Activated naive CD4-positive, alpha-beta T cell treated with anti-CD3 and anti-CD28 coated beads, Interleukin-2, amount 10 ng/mL, durations not matched to agents 7 days and 5 days (primary cell): ENCODE data around the gene CMYA5.
A peak's percentile ranks its signal among the peaks of the same experiment; 100 is the strongest.
"Not testable (repeated sequence)": the region's sequence is repeated elsewhere in the genome, so short reads cannot be mapped to it uniquely, and the experiment has no call there.

ENCODE experiments used
- CTCF ChIA-PET: fragments of 350-600 bp; sonication (Branson Sonifier 250); formaldehyde crosslinking; loops from one replicate; lab custom pipeline; 2021; ENCODE audit warnings: antibody characterized with exemption; lab: Charles Lee
- DNase-seq: peaks from one replicate; pipeline ENCODE4 v3.0.0-alpha.2; 2020
- H3K27ac Mint-ChIP-seq: one replicate; pipeline ENCODE4 v1.8.0; 2021; ENCODE audit warnings: mild to moderate bottlenecking, moderate library complexity, mixed read lengths
- H3K27me3 Mint-ChIP-seq: one replicate; pipeline ENCODE4 v1.8.0; 2021; ENCODE audit warnings: mild to moderate bottlenecking, mixed read lengths
- H3K36me3 Mint-ChIP-seq: one replicate; pipeline ENCODE4 v1.8.0; 2021; ENCODE audit warnings: mixed read lengths
- H3K4me1 Mint-ChIP-seq: one replicate; pipeline ENCODE4 v1.8.0; 2021; ENCODE audit warnings: mixed read lengths
- H3K4me3 Mint-ChIP-seq: one replicate; pipeline ENCODE4 v1.8.0; 2021; ENCODE audit warnings: mild to moderate bottlenecking, moderate library complexity, mixed read lengths
- H3K9me3 Mint-ChIP-seq: one replicate; pipeline ENCODE4 v1.8.0; 2021; ENCODE audit warnings: mixed read lengths

Gene CMYA5

DNA sequence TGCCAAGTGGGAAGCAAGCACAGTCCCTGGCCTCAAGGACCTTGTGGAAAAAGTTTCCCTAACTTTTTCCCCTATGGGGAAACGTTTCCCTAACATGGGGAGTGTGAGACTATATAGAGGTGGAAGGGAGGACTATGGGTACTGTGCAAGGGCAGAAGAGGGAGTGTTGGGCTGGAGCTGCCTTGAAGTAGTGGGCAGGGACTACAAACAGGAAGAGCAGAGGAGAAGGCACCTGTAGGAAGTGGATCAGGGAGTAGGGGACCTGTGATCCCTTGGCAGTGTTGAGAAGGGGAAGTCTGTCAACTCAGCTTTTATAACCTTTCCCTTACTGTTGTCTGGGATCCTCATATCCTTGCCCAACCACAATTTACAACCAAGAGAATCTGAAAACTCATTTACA is 1.4 kb downstream of the CMYA5 start:
- Mint-ChIP-seq H3K36me3 (peaks cover 28% of the 10 kb centered on the region), H3K4me3 (no peak overlapping the region), H3K9me3 (no peaks in the 10 kb centered on the region), H3K27ac (no peak overlapping the region), H3K4me1 (peaks cover 5% of the 10 kb centered on the region), H3K27me3 (no peaks in the 10 kb centered on the region)
- no peak for DNase-seq
- CTCF ChIA-PET = no interaction called here

DNA sequence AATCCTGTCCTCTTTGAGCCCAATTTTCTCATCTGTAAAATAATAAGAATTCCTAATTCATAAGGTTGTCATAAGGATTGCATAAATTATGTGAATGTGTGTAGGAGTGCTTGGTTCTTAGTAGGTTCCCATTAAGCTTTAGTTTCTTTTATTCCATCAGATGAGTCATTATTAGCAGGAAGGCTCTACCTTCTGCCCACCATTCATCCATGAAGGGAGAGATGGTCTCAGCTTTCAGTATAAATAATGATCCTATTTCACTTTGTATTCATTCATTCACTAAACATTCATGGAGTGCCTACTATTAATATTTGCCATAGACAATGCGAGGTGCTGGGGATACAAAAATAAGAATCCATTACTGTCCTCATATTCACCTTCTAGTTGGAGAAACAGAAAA is 3.0 kb downstream of the CMYA5 start:
- DNase-seq = no peak
- CTCF ChIA-PET = interaction anchor here (0.9 kb wide), 1 partner anchor 10 kb away, joined by 4 read pairs; no protein-coding TSS in a partner anchor
- H3K27ac Mint-ChIP-seq = no peak overlapping the region
- no peak overlapping the region for H3K4me3 Mint-ChIP-seq
- H3K9me3 Mint-ChIP-seq = no peaks in the 10 kb centered on the region
- no peaks in the 10 kb centered on the region for H3K4me1 Mint-ChIP-seq
- no peaks in the 10 kb centered on the region for H3K27me3 Mint-ChIP-seq
- H3K36me3 Mint-ChIP-seq = peaks cover 16% of the 10 kb centered on the region

GRCh38 chr5:79694183-79694582 is 4.5 kb downstream of the CMYA5 start:
- H3K4me3 Mint-ChIP-seq = no peak overlapping the region
- H3K36me3 Mint-ChIP-seq = peaks cover 6% of the 10 kb centered on the region
- H3K9me3 Mint-ChIP-seq = no peaks in the 10 kb centered on the region
- H3K27ac Mint-ChIP-seq = no peak overlapping the region
- no peak for DNase-seq
- no peaks in the 10 kb centered on the region for H3K27me3 Mint-ChIP-seq
- peaks cover 1% of the 10 kb centered on the region for H3K4me1 Mint-ChIP-seq
- CTCF ChIA-PET = interaction anchor here (1.0 kb wide), 1 partner anchor 9 kb away, joined by 3 read pairs; no protein-coding TSS in a partner anchor

- CTCF ChIA-PET = interaction anchor here (1.0 kb wide), 1 partner anchor 8 kb away, joined by 3 read pairs; no protein-coding TSS in a partner anchor
- Mint-ChIP-seq H3K36me3 (peaks cover 5% of the 10 kb centered on the region), H3K4me1 (peaks cover 6% of the 10 kb centered on the region), H3K4me3 (no peak overlapping the region), H3K27ac (no peak overlapping the region), H3K27me3 (no peaks in the 10 kb centered on the region), H3K9me3 (no peaks in the 10 kb centered on the region)
- no peak for DNase-seq
Measured at GRCh38 chr5:79694652-79695051, 5.0 kb downstream of the CMYA5 start.

DNA sequence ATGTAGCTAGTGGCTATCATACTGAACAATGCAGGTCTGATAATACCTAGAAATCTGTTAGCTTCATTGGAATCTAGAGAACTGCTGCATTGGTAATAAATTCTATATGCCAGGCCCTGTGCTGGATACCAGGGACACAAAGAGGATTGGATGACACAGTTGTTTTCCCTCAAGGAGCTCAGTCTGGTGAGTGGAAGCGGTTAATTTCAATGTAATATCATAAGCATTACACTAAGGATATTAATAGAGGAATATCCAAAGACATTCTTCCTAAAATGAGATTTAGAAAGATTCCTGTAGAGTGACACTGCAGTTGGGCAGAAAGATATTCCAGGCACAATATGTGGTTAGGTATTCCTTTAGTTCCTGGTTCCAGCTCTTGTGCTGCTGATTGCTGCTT is 5.9 kb downstream of the CMYA5 start:
- Mint-ChIP-seq H3K27ac (no peak overlapping the region), H3K36me3 (no peaks in the 10 kb centered on the region), H3K27me3 (no peaks in the 10 kb centered on the region), H3K4me1 (peaks cover 9% of the 10 kb centered on the region), H3K4me3 (no peak overlapping the region), H3K9me3 (no peaks in the 10 kb centered on the region)
- no peak for DNase-seq
- CTCF ChIA-PET = no interaction called here

DNA sequence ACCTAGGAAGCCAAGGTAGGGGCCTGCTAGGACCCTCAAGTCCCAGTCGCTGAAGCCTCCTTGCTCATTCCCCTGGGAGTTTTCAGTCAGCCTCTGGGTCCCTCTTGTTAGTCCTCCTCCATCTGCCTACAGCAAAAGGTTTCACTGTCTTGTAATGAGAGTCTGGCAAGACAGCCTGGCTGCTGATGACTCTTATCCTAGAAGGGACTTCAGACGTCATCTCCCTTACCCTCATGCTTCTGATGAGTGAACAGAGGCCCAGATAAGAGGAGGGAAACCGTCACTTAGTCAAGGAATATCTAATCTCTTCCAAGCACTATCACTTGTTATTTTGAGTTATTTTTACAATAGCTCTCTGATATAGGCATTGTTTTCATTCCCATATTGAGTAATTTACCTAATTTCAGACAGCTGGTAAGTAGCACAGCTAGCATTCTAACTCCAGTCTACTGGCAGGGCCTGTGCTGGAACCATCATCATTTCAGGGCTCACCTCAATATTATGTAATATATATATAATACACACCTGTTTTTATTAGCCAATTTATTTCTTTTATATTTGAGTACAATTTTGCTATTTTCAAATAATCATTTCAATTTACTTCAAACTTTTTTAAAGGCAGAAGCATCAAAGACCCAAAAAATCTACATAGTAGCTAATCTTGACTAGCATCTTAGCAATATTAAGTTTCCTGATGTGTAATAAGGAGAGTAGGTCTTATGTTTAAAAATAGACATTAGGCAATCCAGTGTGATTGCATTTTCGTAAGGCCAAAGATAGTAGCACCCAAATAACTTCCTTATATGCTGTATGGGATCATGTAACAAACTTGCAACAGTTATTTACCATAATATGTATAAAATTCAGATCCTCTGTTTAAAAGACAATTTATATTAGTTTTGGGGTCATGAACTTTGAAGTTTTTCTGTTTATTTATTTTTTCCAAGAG is 7.9 kb downstream of the CMYA5 start:
- CTCF ChIA-PET = interaction anchor here (1.4 kb wide), 1 partner anchor 43 kb away, joined by 3 read pairs; no protein-coding TSS in a partner anchor
- Mint-ChIP-seq H3K4me3 (no peak overlapping the region), H3K9me3 (no peaks in the 10 kb centered on the region), H3K27ac (no peak overlapping the region), H3K27me3 (no peaks in the 10 kb centered on the region), H3K36me3 (no peaks in the 10 kb centered on the region), H3K4me1 (peaks cover 9% of the 10 kb centered on the region)
- DNase-seq = no peak

DNA sequence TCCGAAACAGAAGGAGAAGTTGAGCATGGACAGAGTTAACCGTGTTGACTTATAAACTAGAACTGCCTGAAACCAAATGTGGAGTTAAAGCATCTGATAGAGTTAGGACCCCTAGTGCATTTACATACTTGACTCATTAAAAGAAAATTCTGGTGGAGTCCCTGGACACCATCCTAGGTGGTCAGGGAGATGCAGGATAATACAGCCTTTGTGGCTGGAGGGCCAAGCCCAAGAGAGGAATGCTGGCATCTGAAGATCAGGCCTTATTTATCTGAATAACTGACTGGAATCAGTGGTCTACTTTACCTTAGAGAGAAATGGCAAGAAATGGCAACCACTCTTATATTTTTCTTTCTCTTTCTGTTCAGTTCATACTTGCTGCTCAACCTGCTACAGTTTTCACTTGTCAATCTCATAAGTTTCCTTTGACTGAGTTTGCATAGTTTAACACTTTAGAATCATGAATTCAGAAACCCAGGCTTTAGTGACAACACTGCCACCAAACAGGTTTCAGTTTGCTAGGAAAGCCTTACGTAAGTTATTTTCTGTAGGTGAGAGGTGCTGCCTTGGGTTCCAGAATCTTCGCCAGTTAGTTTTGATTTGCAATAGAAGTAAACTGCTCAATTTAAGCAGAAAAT is 10.2 kb downstream of the CMYA5 start:
- no peaks in the 10 kb centered on the region for H3K9me3 Mint-ChIP-seq
- peaks cover 4% of the 10 kb centered on the region for H3K27me3 Mint-ChIP-seq
- CTCF ChIA-PET = interaction anchor here (1.2 kb wide), 1 partner anchor 75 kb away, joined by 3 read pairs; no protein-coding TSS in a partner anchor
- H3K4me3 Mint-ChIP-seq = no peak overlapping the region
- H3K4me1 Mint-ChIP-seq = peaks cover 13% of the 10 kb centered on the region
- DNase-seq = no peak
- no peaks in the 10 kb centered on the region for H3K36me3 Mint-ChIP-seq
- H3K27ac Mint-ChIP-seq = no peak overlapping the region

GRCh38 chr5:79702606-79703380 is 13.2 kb downstream of the CMYA5 start:
- no peak overlapping the region for H3K27ac Mint-ChIP-seq
- peaks cover 13% of the 10 kb centered on the region for H3K4me1 Mint-ChIP-seq
- H3K9me3 Mint-ChIP-seq = no peaks in the 10 kb centered on the region
- peaks cover 8% of the 10 kb centered on the region for H3K27me3 Mint-ChIP-seq
- H3K4me3 Mint-ChIP-seq = no peak overlapping the region
- H3K36me3 Mint-ChIP-seq = no peaks in the 10 kb centered on the region
- CTCF ChIA-PET = interaction anchor here (0.5 to 3.8 kb wide), 21 partner anchors 8 to 717 kb away, joined by 3 to 19 read pairs (median 4); no protein-coding TSS in a partner anchor
- DNase-seq = peak; percentile 66

GRCh38 chr5:79703381-79703645 is 13.7 kb downstream of the CMYA5 start:
- no peaks in the 10 kb centered on the region for H3K36me3 Mint-ChIP-seq
- H3K27me3 Mint-ChIP-seq = peaks cover 8% of the 10 kb centered on the region
- CTCF ChIA-PET = interaction anchor here (1.0 to 3.8 kb wide), 11 partner anchors 11 to 375 kb away, joined by 3 to 19 read pairs (median 4); no protein-coding TSS in a partner anchor
- DNase-seq = no peak
- no peaks in the 10 kb centered on the region for H3K9me3 Mint-ChIP-seq
- H3K4me1 Mint-ChIP-seq = peaks cover 13% of the 10 kb centered on the region
- no peak overlapping the region for H3K27ac Mint-ChIP-seq
- H3K4me3 Mint-ChIP-seq = no peak overlapping the region

GRCh38 chr5:79704553-79704952 is 14.9 kb downstream of the CMYA5 start:
- Mint-ChIP-seq H3K4me3 (no peak overlapping the region), H3K27ac (no peak overlapping the region), H3K9me3 (no peaks in the 10 kb centered on the region), H3K36me3 (no peaks in the 10 kb centered on the region), H3K4me1 (peaks cover 8% of the 10 kb centered on the region), H3K27me3 (peaks cover 8% of the 10 kb centered on the region)
- no peak for DNase-seq
- CTCF ChIA-PET = interaction anchor here (1.1 to 3.8 kb wide), 3 partner anchors 124 to 374 kb away, joined by 3 to 19 read pairs (median 3); no protein-coding TSS in a partner anchor

GRCh38 chr5:79705632-79706031 is 16.0 kb downstream of the CMYA5 start:
- DNase-seq = no peak
- Mint-ChIP-seq H3K36me3 (no peaks in the 10 kb centered on the region), H3K4me1 (peaks cover 4% of the 10 kb centered on the region), H3K9me3 (no peaks in the 10 kb centered on the region), H3K27ac (no peak overlapping the region), H3K4me3 (no peak overlapping the region), H3K27me3 (peaks cover 8% of the 10 kb centered on the region)
- CTCF ChIA-PET = interaction anchor here (0.9 kb wide), 1 partner anchor 173 kb away, joined by 3 read pairs; no protein-coding TSS in a partner anchor

- H3K36me3 Mint-ChIP-seq, H3K4me3 Mint-ChIP-seq, H3K27ac Mint-ChIP-seq, DNase-seq, H3K27me3 Mint-ChIP-seq, H3K4me1 Mint-ChIP-seq, CTCF ChIA-PET, H3K9me3 Mint-ChIP-seq: not testable (repeated sequence)
Measured at GRCh38 chr5:79706317-79706716, 16.7 kb downstream of the CMYA5 start.

GRCh38 chr5:79707535-79707934 is 17.9 kb downstream of the CMYA5 start:
- Mint-ChIP-seq H3K4me3 (no peak overlapping the region), H3K4me1 (peaks cover 4% of the 10 kb centered on the region), H3K27ac (no peak overlapping the region), H3K36me3 (no peaks in the 10 kb centered on the region), H3K9me3 (no peaks in the 10 kb centered on the region), H3K27me3 (peaks cover 8% of the 10 kb centered on the region)
- CTCF ChIA-PET = no interaction called here
- no peak for DNase-seq

DNA sequence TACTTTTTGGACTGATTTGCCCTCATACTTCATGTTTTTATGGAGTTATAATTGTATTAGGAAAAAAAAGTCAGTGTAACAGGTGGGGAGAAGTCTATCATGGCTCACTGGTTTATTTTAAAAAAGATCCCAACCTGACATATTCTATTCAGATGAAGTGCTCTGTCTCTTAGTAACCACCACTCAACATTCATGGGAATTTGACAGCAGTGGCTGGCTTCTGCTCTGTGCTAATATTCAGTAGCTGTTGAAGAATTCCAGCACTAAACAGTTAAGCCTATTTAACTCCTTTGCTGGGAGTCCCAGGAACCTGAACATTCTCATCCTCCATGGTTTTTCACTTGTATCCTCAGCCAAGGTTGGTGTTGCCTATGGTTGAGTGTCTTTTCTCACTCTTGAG is 23.1 kb downstream of the CMYA5 start:
- CTCF ChIA-PET = interaction anchor here (1.1 kb wide), 1 partner anchor 145 kb away, joined by 3 read pairs; no protein-coding TSS in a partner anchor
- no peak overlapping the region for H3K4me3 Mint-ChIP-seq
- no peaks in the 10 kb centered on the region for H3K27me3 Mint-ChIP-seq
- DNase-seq = no peak
- H3K27ac Mint-ChIP-seq = no peak overlapping the region
- H3K4me1 Mint-ChIP-seq = peaks cover 4% of the 10 kb centered on the region
- H3K36me3 Mint-ChIP-seq = no peaks in the 10 kb centered on the region
- H3K9me3 Mint-ChIP-seq = no peaks in the 10 kb centered on the region
